ENCODE measurements around the gene RBM15B. TPM values are rescaled to one million over a fixed set of nuclear protein-coding genes. Genes with fewer than 3 reads are reported as not detected.

Gene RBM15B
- total RNA-seq, 1 experiment from 2014 or later, result 33.7 TPM

DNA sequence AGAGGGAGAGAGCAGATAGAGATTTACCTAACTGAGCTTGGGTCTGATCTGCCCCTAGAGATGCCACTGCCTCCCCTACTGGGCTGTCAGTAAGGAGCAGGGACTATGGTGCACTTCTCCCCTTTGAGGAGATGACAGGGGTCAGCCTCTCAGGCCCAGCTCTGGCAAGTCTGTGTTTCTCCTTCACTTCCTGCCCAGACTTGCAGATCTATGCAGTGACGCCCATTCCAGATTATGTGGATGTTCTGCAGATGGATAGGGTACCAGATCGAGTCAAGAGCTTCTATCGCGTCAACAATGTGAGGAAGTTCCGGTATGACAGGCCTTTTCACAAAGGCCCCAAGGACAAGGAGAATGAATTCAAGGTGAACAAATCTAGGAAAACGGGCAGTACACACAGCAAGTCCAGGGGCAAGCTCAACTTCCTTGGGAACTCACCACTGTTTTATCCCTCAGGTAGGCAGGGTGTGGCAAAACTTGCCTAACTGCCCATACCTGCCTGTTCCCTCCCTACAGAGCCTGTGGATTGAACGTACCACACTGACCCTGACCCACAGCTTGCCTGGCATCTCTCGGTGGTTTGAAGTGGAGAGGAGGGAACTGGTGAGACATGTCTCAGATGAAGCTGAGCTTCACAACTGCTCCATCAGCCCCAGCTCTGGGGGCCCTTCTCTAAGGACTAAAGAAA is 35.0 kb upstream of the RBM15B start:
- no peaks in the 10 kb centered on the region for H3K9me3 Mint-ChIP-seq (ENCODE audit: unreplicated experiment)
- TF ChIP-seq, protein P1, sequence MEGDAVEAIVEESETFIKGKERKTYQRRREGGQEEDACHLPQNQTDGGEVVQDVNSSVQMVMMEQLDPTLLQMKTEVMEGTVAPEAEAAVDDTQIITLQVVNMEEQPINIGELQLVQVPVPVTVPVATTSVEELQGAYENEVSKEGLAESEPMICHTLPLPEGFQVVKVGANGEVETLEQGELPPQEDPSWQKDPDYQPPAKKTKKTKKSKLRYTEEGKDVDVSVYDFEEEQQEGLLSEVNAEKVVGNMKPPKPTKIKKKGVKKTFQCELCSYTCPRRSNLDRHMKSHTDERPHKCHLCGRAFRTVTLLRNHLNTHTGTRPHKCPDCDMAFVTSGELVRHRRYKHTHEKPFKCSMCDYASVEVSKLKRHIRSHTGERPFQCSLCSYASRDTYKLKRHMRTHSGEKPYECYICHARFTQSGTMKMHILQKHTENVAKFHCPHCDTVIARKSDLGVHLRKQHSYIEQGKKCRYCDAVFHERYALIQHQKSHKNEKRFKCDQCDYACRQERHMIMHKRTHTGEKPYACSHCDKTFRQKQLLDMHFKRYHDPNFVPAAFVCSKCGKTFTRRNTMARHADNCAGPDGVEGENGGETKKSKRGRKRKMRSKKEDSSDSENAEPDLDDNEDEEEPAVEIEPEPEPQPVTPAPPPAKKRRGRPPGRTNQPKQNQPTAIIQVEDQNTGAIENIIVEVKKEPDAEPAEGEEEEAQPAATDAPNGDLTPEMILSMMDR (IDR thresholded peaks at IDR 0.05; ENCODE audit: insufficient read depth in 1 of 2, low read depth in 1 of 2, low read length in 1 of 2, severe bottlenecking in 1 of 2, unreplicated experiment in 1 of 2), result no peak
- intact Hi-C loops (cut with micrococcal nuclease; ENCODE audit: unreplicated experiment), result no loop called here

DNA sequence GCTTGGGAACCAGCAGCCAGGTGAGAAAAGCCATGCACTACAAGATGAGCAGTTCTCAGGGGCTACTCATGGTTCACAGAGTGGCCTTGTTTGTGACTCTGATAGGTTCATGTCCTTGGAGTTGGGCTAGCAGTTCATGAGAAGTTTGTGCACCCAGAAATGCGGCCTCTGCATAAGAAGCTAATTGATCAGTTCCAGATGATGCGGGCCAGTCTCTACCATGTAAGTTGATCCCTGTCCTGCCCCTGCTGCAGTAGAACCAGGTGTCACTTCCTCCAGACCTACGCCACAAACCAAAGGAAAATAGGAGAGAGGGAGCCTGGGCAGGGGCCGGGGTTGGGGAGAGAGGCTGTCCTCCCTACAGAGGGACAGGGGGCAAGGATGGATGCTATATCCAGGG is 33.2 kb upstream of the RBM15B start:
- H3K27me3 ChIP-seq (replicated peaks; ENCODE audit: control insufficient read depth, insufficient read depth, low read length), result no peaks in the 10 kb centered on the region
- H3K4me1 ChIP-seq, result no peaks in the 10 kb centered on the region
- no peaks in the 10 kb centered on the region for H3K9me3 ChIP-seq
- Mint-ChIP-seq H3K9me3 (ENCODE audit: unreplicated experiment) (no peaks in the 10 kb centered on the region), H3K4me3 (ENCODE audit: unreplicated experiment) (no peak overlapping the region), H3K4me1 (ENCODE audit: low read depth, unreplicated experiment) (no peaks in the 10 kb centered on the region), H3K27ac (ENCODE audit: unreplicated experiment) (no peak overlapping the region), H3K36me3 (ENCODE audit: insufficient read depth, unreplicated experiment) (no peaks in the 10 kb centered on the region), H3K27me3 (ENCODE audit: insufficient read depth, unreplicated experiment) (peaks cover 10% of the 10 kb centered on the region)
- intact Hi-C loops (cut with micrococcal nuclease; ENCODE audit: unreplicated experiment), result no loop called here
- DNase-seq, result no peak
- CTCF ChIA-PET, result no interaction called here
- H3K36me3 ChIP-seq (ENCODE audit: control insufficient read depth, insufficient read depth, low read length), result no peaks in the 10 kb centered on the region
- no peak overlapping the region for H3K4me3 ChIP-seq (ENCODE audit: low read depth, low read length)
- no TSS peak for BruUV-seq (replicated peaks)
- POLR2A ChIA-PET, result no interaction called here
- TF ChIP-seq, protein P1 (IDR thresholded peaks at IDR 0.05; ENCODE audit: insufficient read depth in 1 of 2, low read depth in 1 of 2, low read length in 1 of 2, severe bottlenecking in 1 of 2, unreplicated experiment in 1 of 2), result no peak

More for the DNA sequence above, 35.0 kb upstream of the RBM15B start:
- Histone ChIP-seq H3K4me1 (no peaks in the 10 kb centered on the region), H3K27me3 (replicated peaks; ENCODE audit: control insufficient read depth, insufficient read depth, low read length) (no peaks in the 10 kb centered on the region), H3K36me3 (ENCODE audit: control insufficient read depth, insufficient read depth, low read length) (no peaks in the 10 kb centered on the region), H3K9me3 (no peaks in the 10 kb centered on the region), H3K4me3 (ENCODE audit: low read depth, low read length) (no peak overlapping the region)
- no peak for DNase-seq
- BruUV-seq (replicated peaks), result no TSS peak
- Mint-ChIP-seq H3K27ac (ENCODE audit: unreplicated experiment) (no peak overlapping the region), H3K36me3 (ENCODE audit: insufficient read depth, unreplicated experiment) (no peaks in the 10 kb centered on the region), H3K27me3 (ENCODE audit: insufficient read depth, unreplicated experiment) (peaks cover 6% of the 10 kb centered on the region), H3K4me3 (ENCODE audit: unreplicated experiment) (no peak overlapping the region), H3K4me1 (ENCODE audit: low read depth, unreplicated experiment) (no peaks in the 10 kb centered on the region)
- CTCF ChIA-PET, result no interaction called here
- POLR2A ChIA-PET, result no interaction called here

DNA sequence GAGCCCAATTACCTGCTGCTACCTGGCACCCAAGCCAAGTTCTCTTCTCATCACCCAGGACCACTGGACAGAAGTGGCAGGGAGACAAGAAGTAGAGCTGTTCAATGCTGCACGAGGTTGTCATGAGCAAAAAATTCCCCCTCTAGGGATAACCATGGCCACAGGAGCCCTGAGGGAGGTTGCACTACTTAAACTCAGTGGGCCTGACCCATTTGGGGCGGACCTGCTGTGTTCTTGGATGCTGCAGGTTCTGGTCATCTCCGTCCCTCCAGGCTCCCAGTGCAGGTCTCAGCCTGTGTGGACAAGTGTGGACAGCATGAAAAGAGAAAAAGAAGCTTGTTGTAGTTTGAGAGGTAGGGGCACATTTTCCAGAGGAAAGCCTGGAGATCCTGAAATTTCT is 32.1 kb upstream of the RBM15B start:
- intact Hi-C loops (cut with micrococcal nuclease; ENCODE audit: unreplicated experiment), result no loop called here
- Mint-ChIP-seq H3K36me3 (ENCODE audit: insufficient read depth, unreplicated experiment) (no peaks in the 10 kb centered on the region), H3K4me3 (ENCODE audit: unreplicated experiment) (no peak overlapping the region), H3K4me1 (ENCODE audit: low read depth, unreplicated experiment) (no peaks in the 10 kb centered on the region), H3K27me3 (ENCODE audit: insufficient read depth, unreplicated experiment) (peaks cover 10% of the 10 kb centered on the region), H3K27ac (ENCODE audit: unreplicated experiment) (no peak overlapping the region), H3K9me3 (ENCODE audit: unreplicated experiment) (no peaks in the 10 kb centered on the region)
- no peaks in the 10 kb centered on the region for H3K36me3 ChIP-seq (ENCODE audit: control insufficient read depth, insufficient read depth, low read length)
- no peaks in the 10 kb centered on the region for H3K9me3 ChIP-seq
- BruUV-seq (replicated peaks), result no TSS peak
- H3K27me3 ChIP-seq (replicated peaks; ENCODE audit: control insufficient read depth, insufficient read depth, low read length), result no peaks in the 10 kb centered on the region
- H3K4me3 ChIP-seq (ENCODE audit: low read depth, low read length), result no peak overlapping the region
- TF ChIP-seq, protein P1 (IDR thresholded peaks at IDR 0.05; ENCODE audit: insufficient read depth in 1 of 2, low read depth in 1 of 2, low read length in 1 of 2, severe bottlenecking in 1 of 2, unreplicated experiment in 1 of 2), result no peak
- no peaks in the 10 kb centered on the region for H3K4me1 ChIP-seq
- CTCF ChIA-PET, result interaction anchor here (0.6 kb wide), 1 partner anchor 26 kb away, joined by 3 read pairs; the partner anchor contains the start of gene MANF
- POLR2A ChIA-PET, result no interaction called here
- no peak for DNase-seq
